Breast epithelium (tissue), 4 donors: ENCODE data around the gene NAALADL2. TPM values are rescaled to one million over a fixed set of nuclear protein-coding genes. Genes with fewer than 3 reads are reported as not detected.

Experiments
- DNase-seq, 2 donors: peaks; one replicate each; pipeline ENCODE4 v3.0.0-alpha.2; 2019; ENCODE audit warnings: low spot score in 2 of 2
- H3K27ac ChIP-seq, 2 donors: fragments of 200-600 bp; sonication (generic) in 1 of 2; one replicate each; pipeline ENCODE4 v1.5.1; 2016 to 2019; ENCODE audit warnings: mild to moderate bottlenecking in 1 of 2
- H3K27me3 ChIP-seq, 2 donors: fragments of 200-600 bp; sonication (generic) in 1 of 2; one replicate each; pipeline versions ENCODE4 v1.5.1 to v1.6.0; 2017 to 2019; ENCODE audit warnings: control low read depth in 1 of 2, mild to moderate bottlenecking in 1 of 2
- H3K36me3 ChIP-seq: fragments of 200-600 bp; one replicate; pipeline ENCODE4 v1.5.1; 2019
- H3K4me1 ChIP-seq, 2 donors: fragments of 200-600 bp; sonication (generic); one replicate each; pipeline ENCODE4 v1.5.1; 2016 to 2019; ENCODE audit warnings: control low read depth in 1 of 2
- H3K4me3 ChIP-seq, 3 donors: fragments of 200-600 bp; sonication (generic); 1 replicate in 2 of 3; 2 replicates in 1 of 3; pipeline ENCODE4 v1.5.1; 2016 to 2019; ENCODE audit warnings: mild to moderate bottlenecking in 3 of 3, moderate library complexity in 2 of 3
- H3K9me3 ChIP-seq, 2 donors: fragments of 200-600 bp; sonication (generic) in 1 of 2; one replicate each; pipeline ENCODE4 v1.5.1; 2016 to 2019; ENCODE audit warnings: control low read depth in 1 of 2
- CTCF ChIP-seq, 3 donors: fragments of 450-650 bp; IDR thresholded peaks; one replicate each; pipeline ENCODE4 v1.5.1; 2016 to 2017; ENCODE audit warnings: antibody characterized with exemption in 3 of 3, mild to moderate bottlenecking in 3 of 3, moderate library complexity in 3 of 3
- POLR2A ChIP-seq: fragments of 450-650 bp; IDR thresholded peaks from one replicate; pipeline ENCODE4 v1.6.1; 2016; ENCODE audit warnings: antibody characterized with exemption, mild to moderate bottlenecking, moderate library complexity
- POLR2AphosphoS5 ChIP-seq, 3 donors: sonication (generic); formaldehyde crosslinking; IDR thresholded peaks; one replicate each; pipeline ENCODE4 v1.6.1; 2017; ENCODE audit warnings: antibody characterized with exemption in 3 of 3
- intact Hi-C: fragments of 100-400 bp; cut with DNase I; formaldehyde crosslinking; loops from one replicate; pipeline ENCODE4 v1.15.1; 2023; ENCODE audit warnings: low total_unique reads
- total RNA-seq, 3 donors: library from RNA; depleted of rRNA; stranded (reverse); fragments of >200 nt; gene quantifications; one replicate each; pipeline ENCODE4 v1.1.0, GENCODE V29; 2016

The NAALADL2 gene
- total RNA-seq, 3 donors from 2014 or later: 12.0 to 69.5 (median 53.9) TPM

- Histone ChIP-seq H3K4me3 (no peak overlapping the region), H3K4me1 (no peaks in the 10 kb centered on the region), H3K27me3 (no peaks in the 10 kb centered on the region), H3K9me3 (no peaks in the 10 kb centered on the region), H3K36me3 (no peaks in the 10 kb centered on the region), H3K27ac (no peak overlapping the region)
- TF ChIP-seq POLR2A: no peak
- TF ChIP-seq POLR2AphosphoS5 (IDR thresholded peaks at IDR 0.05): no peak
- TF ChIP-seq CTCF (IDR thresholded peaks at IDR 0.05): no peak
- intact Hi-C loops: no loop called here
- no peak for DNase-seq
Measured at GRCh38 chr3:175176556-175176955, 317.4 kb downstream of the NAALADL2 start.

GRCh38 chr3:175179055-175179454, 319.9 kb downstream of the NAALADL2 start:
- Histone ChIP-seq H3K27me3 (no peaks in the 10 kb centered on the region), H3K4me3 (no peak overlapping the region), H3K27ac (no peak overlapping the region), H3K9me3 (no peaks in the 10 kb centered on the region), H3K4me1 (no peaks in the 10 kb centered on the region), H3K36me3 (no peaks in the 10 kb centered on the region)
- intact Hi-C loops: no loop called here
- TF ChIP-seq POLR2A (no peak), POLR2AphosphoS5 (IDR thresholded peaks at IDR 0.05) (no peak), CTCF (IDR thresholded peaks at IDR 0.05) (no peak)
- DNase-seq: no peak

GRCh38 chr3:175184392-175184791, 325.3 kb downstream of the NAALADL2 start:
- no peak for DNase-seq
- intact Hi-C loops: loop anchor here (5.0 kb wide), 1 partner anchor 137 kb away; no protein-coding TSS in a partner anchor
- no peak overlapping the region for H3K4me3 ChIP-seq
- H3K9me3 ChIP-seq: no peaks in the 10 kb centered on the region
- no peaks in the 10 kb centered on the region for H3K4me1 ChIP-seq
- H3K27ac ChIP-seq: no peak overlapping the region
- H3K36me3 ChIP-seq: no peaks in the 10 kb centered on the region
- no peaks in the 10 kb centered on the region for H3K27me3 ChIP-seq
- TF ChIP-seq POLR2AphosphoS5 (IDR thresholded peaks at IDR 0.05): no peak

- Histone ChIP-seq H3K9me3 (no peaks in the 10 kb centered on the region), H3K4me3 (no peak overlapping the region), H3K4me1 (no peaks in the 10 kb centered on the region), H3K27me3 (no peaks in the 10 kb centered on the region), H3K27ac (no peak overlapping the region), H3K36me3 (no peaks in the 10 kb centered on the region)
- no peak for DNase-seq
- intact Hi-C loops: no loop called here
- TF ChIP-seq CTCF (IDR thresholded peaks at IDR 0.05): no peak
- no peak for TF ChIP-seq POLR2A
Measured at GRCh38 chr3:175185903-175186302, 326.8 kb downstream of the NAALADL2 start.

GRCh38 chr3:175186511-175186910, 327.4 kb downstream of the NAALADL2 start:
- Histone ChIP-seq H3K36me3 (no peaks in the 10 kb centered on the region), H3K27me3 (no peaks in the 10 kb centered on the region), H3K9me3 (no peaks in the 10 kb centered on the region), H3K27ac (no peak overlapping the region), H3K4me3 (no peak overlapping the region), H3K4me1 (no peaks in the 10 kb centered on the region)
- TF ChIP-seq CTCF (IDR thresholded peaks at IDR 0.05): no peak
- no peak for TF ChIP-seq POLR2A
- no peak for TF ChIP-seq POLR2AphosphoS5 (IDR thresholded peaks at IDR 0.05)
- intact Hi-C loops: no loop called here
- DNase-seq: no peak

- DNase-seq: no peak
- Histone ChIP-seq H3K4me3 (no peak overlapping the region), H3K27me3 (no peaks in the 10 kb centered on the region), H3K27ac (no peak overlapping the region), H3K9me3 (no peaks in the 10 kb centered on the region), H3K4me1 (no peaks in the 10 kb centered on the region), H3K36me3 (no peaks in the 10 kb centered on the region)
- TF ChIP-seq POLR2AphosphoS5 (IDR thresholded peaks at IDR 0.05) (no peak), POLR2A (no peak), CTCF (IDR thresholded peaks at IDR 0.05) (no peak)
- intact Hi-C loops: no loop called here
Measured at GRCh38 chr3:175187586-175187985, 328.5 kb downstream of the NAALADL2 start.
